Measurements from ENCODE around the gene RAMP1.

DNA sequence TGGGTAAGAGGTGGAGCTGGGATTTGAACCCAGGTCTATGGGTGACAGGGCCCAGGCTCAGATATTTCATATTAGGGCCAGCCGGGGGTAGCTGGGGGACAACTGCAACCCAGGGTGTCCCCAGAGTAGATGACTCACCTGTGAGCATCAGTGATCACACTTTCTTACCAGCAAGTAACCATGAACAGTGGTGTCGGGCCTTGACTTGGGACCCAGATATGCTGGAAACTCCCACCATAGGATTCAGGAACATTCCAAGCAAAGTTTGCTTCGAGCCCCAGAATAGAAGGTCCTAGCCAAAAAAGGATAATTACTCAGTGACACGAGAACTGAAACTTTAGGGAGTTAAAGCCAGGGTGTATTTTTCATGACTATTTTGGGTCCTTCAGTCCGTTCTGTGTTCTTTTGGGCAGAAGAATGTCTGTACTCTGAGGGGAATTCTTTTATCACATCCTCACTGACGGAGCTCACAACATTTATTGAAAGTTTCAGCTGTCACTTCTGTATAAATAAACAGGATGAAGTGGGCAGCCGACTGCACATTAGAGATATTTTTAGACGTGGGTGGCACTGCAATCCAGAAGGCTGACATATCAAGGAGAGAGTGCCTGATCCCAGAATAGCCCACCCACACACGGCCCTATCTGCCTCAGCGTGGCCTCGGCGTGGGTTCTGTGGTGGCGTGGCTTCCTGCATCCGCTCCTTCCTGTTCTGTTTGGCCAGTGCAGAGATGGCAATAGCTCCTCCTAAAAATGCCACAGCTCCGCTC is 45.6 kb downstream of the RAMP1 start:
- TF ChIP-seq CTCF (IDR thresholded peaks at IDR 0.05) (no peak), POLR2A (IDR thresholded peaks at IDR 0.05) (no peak)

Measured in thyroid gland (tissue), 4 donors.